Measurements from ENCODE around the gene EML1.

Gene EML1

DNA sequence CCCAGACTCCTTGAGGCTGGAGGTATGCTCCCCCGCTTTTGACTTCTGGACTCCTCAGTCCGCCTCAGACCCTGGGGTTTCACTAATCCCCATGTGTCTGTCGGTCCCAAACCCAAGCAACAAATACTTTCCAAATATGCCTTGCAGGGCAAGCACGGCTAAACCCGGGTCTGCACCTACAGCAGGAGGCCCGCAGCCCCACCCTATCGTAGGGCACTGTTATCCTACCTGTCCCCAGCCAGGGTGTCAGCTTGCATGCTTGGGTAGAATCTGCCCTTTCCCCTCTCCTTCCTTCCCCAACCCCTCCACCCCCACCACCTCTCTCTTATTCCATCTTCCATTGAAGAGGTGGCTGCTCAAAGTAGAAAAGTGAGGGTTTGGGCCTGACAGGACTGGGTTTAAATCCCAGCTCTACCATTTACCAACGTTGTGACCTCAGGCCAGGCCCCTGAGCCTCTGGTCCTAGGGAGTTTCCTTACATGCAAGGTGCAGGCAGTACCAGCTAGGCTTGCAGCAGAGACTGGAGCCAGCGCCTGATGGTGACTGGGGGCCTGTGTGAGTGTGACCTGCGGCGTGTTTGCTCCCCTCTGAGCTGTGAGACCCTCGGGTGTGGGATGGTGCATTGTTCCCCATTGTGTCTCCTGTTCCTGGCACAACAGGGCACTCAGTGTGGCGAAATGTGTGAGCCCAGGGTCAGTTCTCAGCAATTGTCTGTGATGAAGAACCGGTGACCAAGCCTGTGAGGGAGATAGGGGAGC, 11.2 kb upstream of the EML1 start:
- no peak overlapping the region for H3K27ac ChIP-seq (ENCODE audit: low read depth, low read length)
- no peaks in the 10 kb centered on the region for H3K27me3 ChIP-seq (ENCODE audit: insufficient read depth, low read length)
- H2AFZ ChIP-seq (ENCODE audit: low read length, unreplicated experiment), result no peak overlapping the region
- H3K79me2 ChIP-seq (ENCODE audit: control insufficient read depth, insufficient read depth, low read length, unreplicated experiment), result no peaks in the 10 kb centered on the region
- no peaks in the 10 kb centered on the region; the same call in 1 of the 2 replicates for H3K36me3 ChIP-seq (ENCODE audit: insufficient read depth, low read length)
- H3K4me3 ChIP-seq (ENCODE audit: low read depth, low read length), result no peak overlapping the region
- H3K4me1 ChIP-seq (ENCODE audit: control insufficient read depth, insufficient read depth, low read length, unreplicated experiment), result no peaks in the 10 kb centered on the region

DNA sequence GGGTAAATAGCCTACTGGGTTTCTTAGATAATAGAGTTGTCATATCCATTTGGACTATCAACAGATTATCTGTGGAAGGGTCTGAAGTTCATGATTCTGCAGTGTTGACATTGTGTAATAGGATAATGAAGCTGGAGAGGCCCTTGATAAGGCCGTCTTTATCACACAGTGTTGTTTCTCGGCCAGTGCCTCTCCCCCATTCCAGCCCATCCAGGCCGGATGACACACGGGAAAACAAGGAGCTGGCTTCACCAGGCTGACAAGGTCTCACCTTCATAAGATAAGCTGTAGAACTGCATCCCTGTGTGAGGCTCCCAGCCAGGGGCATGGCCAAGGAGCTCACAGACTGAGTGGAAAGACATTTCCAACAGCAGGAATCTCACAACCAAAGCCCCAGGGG, 8.7 kb upstream of the EML1 start:
- H3K27me3 ChIP-seq (ENCODE audit: insufficient read depth, low read length), result no peaks in the 10 kb centered on the region
- no peaks in the 10 kb centered on the region for H3K4me1 ChIP-seq (ENCODE audit: control insufficient read depth, insufficient read depth, low read length, unreplicated experiment)
- no peak overlapping the region for H2AFZ ChIP-seq (ENCODE audit: low read length, unreplicated experiment)
- no peak overlapping the region for H3K4me3 ChIP-seq (ENCODE audit: low read depth, low read length)
- H3K27ac ChIP-seq (ENCODE audit: low read depth, low read length), result no peak overlapping the region
- no peaks in the 10 kb centered on the region for H3K36me3 ChIP-seq (ENCODE audit: insufficient read depth, low read length)
- no peaks in the 10 kb centered on the region for H3K79me2 ChIP-seq (ENCODE audit: control insufficient read depth, insufficient read depth, low read length, unreplicated experiment)

DNA sequence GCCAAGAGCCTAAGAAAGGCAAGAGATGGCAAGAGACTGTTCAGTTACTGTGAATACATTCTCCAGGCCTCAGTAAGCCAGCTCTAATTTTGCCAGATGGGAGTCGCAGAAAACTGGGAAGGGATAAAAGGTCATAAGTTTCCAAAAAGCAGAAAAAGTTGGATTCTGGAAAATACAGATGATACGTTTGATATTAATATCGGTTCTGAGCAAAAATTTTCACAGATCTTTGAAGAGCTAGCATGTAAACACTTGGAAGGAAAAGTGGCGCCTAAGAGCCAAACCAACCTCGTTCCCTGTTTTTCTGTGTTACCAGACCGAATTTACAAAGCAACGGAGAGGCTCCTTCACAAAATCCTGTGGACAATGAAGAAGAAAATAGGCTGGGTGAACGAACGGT, 7.8 kb upstream of the EML1 start:
- H3K36me3 ChIP-seq (ENCODE audit: insufficient read depth, low read length), result no peaks in the 10 kb centered on the region
- H3K79me2 ChIP-seq (ENCODE audit: control insufficient read depth, insufficient read depth, low read length, unreplicated experiment), result no peaks in the 10 kb centered on the region
- H3K4me3 ChIP-seq (ENCODE audit: low read depth, low read length), result no peak overlapping the region
- H3K27ac ChIP-seq (ENCODE audit: low read depth, low read length), result no peak overlapping the region
- H3K27me3 ChIP-seq (ENCODE audit: insufficient read depth, low read length), result no peaks in the 10 kb centered on the region
- H3K4me1 ChIP-seq (ENCODE audit: control insufficient read depth, insufficient read depth, low read length, unreplicated experiment), result peaks cover 5% of the 10 kb centered on the region
- H2AFZ ChIP-seq (ENCODE audit: low read length, unreplicated experiment), result no peak overlapping the region

DNA sequence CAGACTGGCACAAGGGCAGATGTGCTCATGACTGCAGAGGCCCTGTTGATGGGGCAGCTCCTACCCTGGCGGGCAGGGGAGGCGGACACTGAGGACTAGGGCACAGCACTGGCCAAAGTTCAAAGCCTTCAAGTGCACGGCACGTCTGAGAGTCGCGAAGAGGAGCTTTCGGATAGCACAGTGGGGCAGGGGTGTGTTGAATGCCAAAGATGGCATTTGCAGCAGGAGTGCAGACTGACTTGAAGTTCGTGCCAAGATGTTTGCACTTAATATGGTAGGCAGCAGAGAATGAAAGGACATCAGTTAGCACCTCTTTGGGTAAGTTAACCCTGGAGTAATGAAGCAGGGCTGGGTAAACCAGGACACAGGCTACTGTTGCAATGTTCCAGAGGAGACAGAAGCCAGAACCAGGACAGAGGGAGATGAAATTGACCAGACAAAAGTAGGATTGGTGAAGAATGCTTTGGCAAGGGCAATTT, 6.7 kb upstream of the EML1 start:
- Histone ChIP-seq H3K36me3 (ENCODE audit: insufficient read depth, low read length) (no peaks in the 10 kb centered on the region), H3K27ac (ENCODE audit: low read depth, low read length) (no peak overlapping the region), H3K4me1 (ENCODE audit: control insufficient read depth, insufficient read depth, low read length, unreplicated experiment) (peaks cover 9% of the 10 kb centered on the region), H3K27me3 (ENCODE audit: insufficient read depth, low read length) (no peaks in the 10 kb centered on the region), H2AFZ (ENCODE audit: low read length, unreplicated experiment) (no peak overlapping the region), H3K4me3 (ENCODE audit: low read depth, low read length) (no peak overlapping the region), H3K79me2 (ENCODE audit: control insufficient read depth, insufficient read depth, low read length, unreplicated experiment) (no peaks in the 10 kb centered on the region)

DNA sequence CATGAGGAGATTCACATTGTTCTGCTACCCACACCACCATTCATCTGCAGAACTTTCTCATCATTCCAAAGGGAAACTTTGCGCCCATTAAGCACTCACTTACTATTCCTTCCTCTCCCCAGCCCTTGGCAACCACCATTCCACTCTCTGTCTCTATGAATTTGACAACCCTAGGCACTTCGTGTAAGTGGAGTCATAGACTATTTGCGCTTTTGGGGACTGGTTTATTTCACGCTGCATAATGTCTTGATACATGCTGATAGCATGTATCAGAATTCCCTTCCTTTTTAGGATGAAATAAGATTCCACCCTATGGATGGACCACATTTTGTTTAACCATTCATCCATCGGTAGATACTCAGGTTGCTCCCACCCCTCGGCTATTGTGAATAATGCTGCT, 4.5 kb upstream of the EML1 start:
- H3K27ac ChIP-seq (ENCODE audit: low read depth, low read length), result no peak overlapping the region
- no peaks in the 10 kb centered on the region for H3K27me3 ChIP-seq (ENCODE audit: insufficient read depth, low read length)
- H3K36me3 ChIP-seq (ENCODE audit: insufficient read depth, low read length), result no peaks in the 10 kb centered on the region
- no peaks in the 10 kb centered on the region for H3K79me2 ChIP-seq (ENCODE audit: control insufficient read depth, insufficient read depth, low read length, unreplicated experiment)
- peaks cover 20% of the 10 kb centered on the region for H3K4me1 ChIP-seq (ENCODE audit: control insufficient read depth, insufficient read depth, low read length, unreplicated experiment)
- no peak overlapping the region for H2AFZ ChIP-seq (ENCODE audit: low read length, unreplicated experiment)
- no peak overlapping the region for H3K4me3 ChIP-seq (ENCODE audit: low read depth, low read length)

DNA sequence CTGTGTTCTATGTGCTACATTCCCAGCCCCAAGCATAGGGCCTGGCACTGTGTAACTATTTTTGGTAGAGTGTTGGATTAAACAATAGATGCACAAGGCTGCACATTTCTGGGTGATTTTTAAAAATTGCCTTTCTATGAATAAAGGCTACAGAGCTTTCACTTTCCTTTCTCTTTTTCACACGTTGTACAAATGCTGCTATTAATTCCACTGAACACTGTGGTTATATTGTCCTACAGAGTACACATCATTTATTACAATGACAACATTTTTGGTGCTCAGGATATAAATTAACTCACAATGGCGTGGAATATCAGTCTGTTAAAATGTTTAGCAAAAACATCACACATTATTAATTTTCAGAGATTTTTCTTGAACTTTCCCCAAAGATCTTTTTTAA, 3.6 kb upstream of the EML1 start:
- no peaks in the 10 kb centered on the region for H3K36me3 ChIP-seq (ENCODE audit: insufficient read depth, low read length)
- H2AFZ ChIP-seq (ENCODE audit: low read length, unreplicated experiment), result no peak overlapping the region
- peak overlapping the region; percentile 54; the same call in 1 of the 2 replicates for H3K4me3 ChIP-seq (ENCODE audit: low read depth, low read length)
- peaks cover 2% of the 10 kb centered on the region for H3K79me2 ChIP-seq (ENCODE audit: control insufficient read depth, insufficient read depth, low read length, unreplicated experiment)
- peaks cover 22% of the 10 kb centered on the region for H3K4me1 ChIP-seq (ENCODE audit: control insufficient read depth, insufficient read depth, low read length, unreplicated experiment)
- peak overlapping the region; percentile 12; the same call in 1 of the 2 replicates for H3K27ac ChIP-seq (ENCODE audit: low read depth, low read length)
- no peaks in the 10 kb centered on the region for H3K27me3 ChIP-seq (ENCODE audit: insufficient read depth, low read length)

DNA sequence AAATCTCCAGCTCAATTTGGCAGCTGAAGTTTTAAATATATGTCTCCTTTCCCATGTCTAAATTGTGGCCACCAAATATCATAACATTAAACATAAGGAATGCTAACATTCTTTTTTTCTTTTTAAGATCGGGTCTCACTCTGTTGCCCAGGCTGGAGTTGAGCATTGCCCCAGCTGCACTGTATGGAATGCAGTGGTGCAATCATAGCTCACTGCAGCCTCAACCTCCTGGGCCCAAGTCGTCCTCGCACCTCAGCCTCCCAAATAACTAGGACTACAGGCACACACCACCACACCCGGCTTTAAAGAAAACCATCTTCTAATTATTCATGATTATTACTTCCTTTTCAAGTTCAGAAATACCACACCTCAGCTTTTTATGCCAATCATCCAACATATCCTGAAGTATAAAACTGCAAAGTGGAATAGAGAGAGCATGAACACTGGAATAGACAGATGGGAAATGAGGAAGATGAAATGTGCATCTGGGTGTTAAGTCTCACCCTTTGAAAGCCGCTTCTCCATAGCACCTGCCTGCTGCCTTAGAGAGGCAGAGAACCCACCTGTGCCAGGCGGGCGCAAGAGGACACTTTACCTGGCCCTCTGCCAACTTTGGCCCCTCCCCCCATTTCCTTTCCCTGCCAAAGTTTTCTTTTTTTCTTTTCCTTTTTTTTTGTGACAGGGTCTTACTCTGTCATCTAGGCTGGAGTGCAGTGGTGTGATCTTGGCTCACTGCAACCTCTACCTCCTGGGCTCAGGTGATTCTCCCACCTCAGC, 2.8 kb upstream of the EML1 start:
- Histone ChIP-seq H3K4me1 (ENCODE audit: control insufficient read depth, insufficient read depth, low read length, unreplicated experiment) (peaks cover 30% of the 10 kb centered on the region), H2AFZ (ENCODE audit: low read length, unreplicated experiment) (no peak overlapping the region), H3K79me2 (ENCODE audit: control insufficient read depth, insufficient read depth, low read length, unreplicated experiment) (peaks cover 10% of the 10 kb centered on the region), H3K27ac (ENCODE audit: low read depth, low read length) (peak overlapping the region; percentile 12; the same call in 1 of the 2 replicates), H3K27me3 (ENCODE audit: insufficient read depth, low read length) (no peaks in the 10 kb centered on the region), H3K36me3 (ENCODE audit: insufficient read depth, low read length) (no peaks in the 10 kb centered on the region), H3K4me3 (ENCODE audit: low read depth, low read length) (no peak overlapping the region)

DNA sequence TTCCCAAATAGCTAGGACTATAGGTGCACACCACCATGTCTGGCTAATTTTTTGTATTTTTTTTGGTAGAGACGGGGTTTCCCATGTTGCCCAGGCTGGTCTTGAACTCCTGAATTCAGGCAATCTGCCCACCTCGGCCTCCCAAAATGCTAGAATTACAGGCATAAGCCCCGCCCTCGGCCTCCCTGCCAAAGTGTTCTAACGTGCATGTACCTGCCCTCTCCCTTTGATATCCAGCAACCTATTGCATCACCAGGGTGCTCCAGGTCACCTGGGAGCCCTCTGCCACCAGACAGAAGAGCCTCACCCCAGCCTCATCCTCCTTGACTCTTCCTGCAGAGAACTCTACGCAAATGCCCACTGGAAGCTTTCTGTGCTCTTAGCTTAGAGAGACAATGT, 2.2 kb upstream of the EML1 start:
- Histone ChIP-seq H2AFZ (ENCODE audit: low read length, unreplicated experiment) (no peak overlapping the region), H3K4me3 (ENCODE audit: low read depth, low read length) (no peak overlapping the region), H3K4me1 (ENCODE audit: control insufficient read depth, insufficient read depth, low read length, unreplicated experiment) (peaks cover 33% of the 10 kb centered on the region), H3K27me3 (ENCODE audit: insufficient read depth, low read length) (no peaks in the 10 kb centered on the region), H3K27ac (ENCODE audit: low read depth, low read length) (no peak overlapping the region), H3K79me2 (ENCODE audit: control insufficient read depth, insufficient read depth, low read length, unreplicated experiment) (peaks cover 14% of the 10 kb centered on the region), H3K36me3 (ENCODE audit: insufficient read depth, low read length) (no peaks in the 10 kb centered on the region)

DNA sequence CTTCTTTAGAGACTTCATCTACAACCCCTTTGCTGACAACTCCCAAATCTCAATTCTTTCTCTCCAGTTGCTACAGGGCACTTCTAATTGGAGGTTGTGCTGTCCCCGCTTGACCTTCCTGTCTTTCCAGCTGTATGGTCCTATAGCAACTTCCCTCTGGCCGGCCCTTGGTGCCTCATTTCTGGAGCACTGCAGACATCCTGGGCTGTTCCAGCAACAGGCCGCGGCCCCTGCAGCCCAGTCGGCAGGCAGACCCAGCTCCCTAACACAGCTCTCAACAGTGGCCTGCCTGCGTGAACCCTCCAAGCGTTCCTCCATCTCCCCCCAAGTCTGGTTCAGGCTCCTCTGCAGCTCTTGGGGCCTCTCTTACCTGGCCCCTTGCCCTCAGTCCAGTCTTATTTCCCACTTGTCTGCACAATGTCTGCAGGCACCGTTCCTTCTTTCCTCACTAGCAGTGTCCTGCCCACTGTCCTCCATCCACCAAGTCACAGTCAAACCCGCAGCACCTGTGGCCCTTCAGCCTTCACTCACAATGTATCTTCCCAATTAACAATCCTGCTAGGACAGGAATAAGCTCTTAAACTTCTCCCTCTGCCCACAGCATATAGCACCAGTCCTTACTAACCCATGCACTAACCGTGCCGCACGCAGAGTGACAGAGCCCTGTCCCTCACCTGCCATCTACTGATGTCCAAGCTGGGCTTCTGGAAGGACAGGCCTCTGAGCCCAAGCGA, 1.6 kb upstream of the EML1 start:
- Histone ChIP-seq H3K79me2 (ENCODE audit: control insufficient read depth, insufficient read depth, low read length, unreplicated experiment) (peaks cover 17% of the 10 kb centered on the region), H3K27me3 (ENCODE audit: insufficient read depth, low read length) (no peaks in the 10 kb centered on the region), H2AFZ (ENCODE audit: low read length, unreplicated experiment) (no peak overlapping the region), H3K36me3 (ENCODE audit: insufficient read depth, low read length) (no peaks in the 10 kb centered on the region), H3K4me1 (ENCODE audit: control insufficient read depth, insufficient read depth, low read length, unreplicated experiment) (peaks cover 33% of the 10 kb centered on the region), H3K27ac (ENCODE audit: low read depth, low read length) (no peak overlapping the region), H3K4me3 (ENCODE audit: low read depth, low read length) (peak overlapping the region; percentile 78)

DNA sequence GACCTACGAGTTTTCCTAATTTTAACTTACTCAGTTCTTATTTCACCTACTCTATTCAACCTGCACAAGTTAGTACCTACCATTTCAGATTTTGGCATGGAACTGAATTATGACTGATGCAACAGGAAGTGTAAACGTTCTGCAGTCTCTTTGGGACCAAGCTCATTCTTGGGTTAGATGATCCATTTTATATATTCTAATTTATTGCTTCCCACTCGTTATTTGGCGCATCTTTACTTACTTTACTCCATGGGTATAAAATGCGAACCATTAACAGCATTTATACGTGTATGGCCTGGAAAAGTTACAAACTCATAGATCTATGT, 1.0 kb upstream of the EML1 start:
- Histone ChIP-seq H3K27me3 (ENCODE audit: insufficient read depth, low read length) (no peaks in the 10 kb centered on the region), H3K4me3 (ENCODE audit: low read depth, low read length) (peak overlapping the region; percentile 78), H3K36me3 (ENCODE audit: insufficient read depth, low read length) (no peaks in the 10 kb centered on the region), H3K27ac (ENCODE audit: low read depth, low read length) (peak overlapping the region; percentile 26; the same call in 1 of the 2 replicates), H2AFZ (ENCODE audit: low read length, unreplicated experiment) (no peak overlapping the region), H3K79me2 (ENCODE audit: control insufficient read depth, insufficient read depth, low read length, unreplicated experiment) (peaks cover 17% of the 10 kb centered on the region), H3K4me1 (ENCODE audit: control insufficient read depth, insufficient read depth, low read length, unreplicated experiment) (peaks cover 33% of the 10 kb centered on the region)

Data from ACC112 (cell line).